Upper lobe of right lung (tissue), 1 donor: ENCODE measurements around the gene C20orf204. TPM values are rescaled to one million over a fixed set of nuclear protein-coding genes. Genes with fewer than 3 reads are reported as not detected.

Experiments
- ATAC-seq: fragments of 200-7000 bp; cut with Tn5 transposase; one replicate; pipeline ENCODE4 v1.9.1; 2020; ENCODE audit warnings: mild to moderate bottlenecking, moderate library complexity
- DNase-seq: peaks from one replicate; pipeline ENCODE4 v3.0.0-alpha.2; 2020
- H3K27ac ChIP-seq: fragments of 200-600 bp; one replicate; pipeline ENCODE4 v1.8.0; 2022
- H3K27me3 ChIP-seq: fragments of 200-600 bp; one replicate; pipeline ENCODE4 v1.8.0; 2022; ENCODE audit warnings: mild to moderate bottlenecking
- H3K36me3 ChIP-seq: fragments of 200-600 bp; one replicate; pipeline ENCODE4 v1.8.0; 2022
- H3K4me1 ChIP-seq: fragments of 200-600 bp; one replicate; pipeline ENCODE4 v1.8.0; 2022
- H3K4me3 ChIP-seq: fragments of 200-600 bp; one replicate; pipeline ENCODE4 v1.8.0; 2022; ENCODE audit warnings: mild to moderate bottlenecking
- H3K9me3 ChIP-seq: fragments of 200-600 bp; one replicate; pipeline ENCODE4 v1.8.0; 2022
- CTCF ChIP-seq: fragments of 200-600 bp; IDR thresholded peaks from one replicate; pipeline ENCODE4 v1.8.0; 2022; ENCODE audit warnings: antibody characterized with exemption
- intact Hi-C: fragments of 100-400 bp; cut with DNase I; formaldehyde crosslinking; loops from one replicate; pipeline ENCODE4 v1.11.0; 2022
- total RNA-seq: library from RNA; stranded (reverse); fragmentation: NEBNext Ultra II Directional; extraction: Animal tissue kit (Norgen Biotek cat#: 25700); gene quantifications from one replicate; pipeline ENCODE4 v1.2.1, GENCODE V29; 2021
- donor health status: DM: no; HTN: yes; CAD: no; lungs with severe emphysema.

The C20orf204 gene
- total RNA-seq, 1 donor from 2014 or later = 1.9 TPM

- peak; percentile 5 for ATAC-seq
- DNase-seq = no peak
- peaks cover 19% of the 10 kb centered on the region for H3K27me3 ChIP-seq
- peak overlapping the region; percentile 32 for H3K4me3 ChIP-seq
- H3K4me1 ChIP-seq = peaks cover 14% of the 10 kb centered on the region
- peak overlapping the region; percentile 75 for H3K27ac ChIP-seq
- no peak for TF ChIP-seq CTCF
- intact Hi-C loops = no loop called here
- no peaks in the 10 kb centered on the region for H3K9me3 ChIP-seq
- H3K36me3 ChIP-seq = no peaks in the 10 kb centered on the region
Observed at GRCh38 chr20:64055893-64056638, 20.1 kb downstream of the C20orf204 start.

GRCh38 chr20:64056639-64056888 is 20.6 kb downstream of the C20orf204 start:
- peaks cover 15% of the 10 kb centered on the region for H3K27me3 ChIP-seq
- DNase-seq (no peak), ATAC-seq (no peak)
- H3K4me3 ChIP-seq = peak overlapping the region; percentile 32
- no peaks in the 10 kb centered on the region for H3K9me3 ChIP-seq
- intact Hi-C loops = no loop called here
- H3K4me1 ChIP-seq = peaks cover 14% of the 10 kb centered on the region
- peak overlapping the region; percentile 52 for H3K27ac ChIP-seq
- TF ChIP-seq CTCF = no peak
- no peaks in the 10 kb centered on the region for H3K36me3 ChIP-seq

- peaks cover 10% of the 10 kb centered on the region for H3K27me3 ChIP-seq
Observed at GRCh38 chr20:64056889-64057627, 21.1 kb downstream of the C20orf204 start.

GRCh38 chr20:64057628-64058498 is 21.9 kb downstream of the C20orf204 start:
- peaks cover 14% of the 10 kb centered on the region for H3K4me1 ChIP-seq
- H3K27ac ChIP-seq = peak overlapping the region; percentile 52

More at GRCh38 chr20:64056889-64057627, 21.1 kb downstream of the C20orf204 start:
- DNase-seq (no peak), ATAC-seq (no peak)
- Histone ChIP-seq H3K4me1 (peaks cover 14% of the 10 kb centered on the region), H3K9me3 (no peaks in the 10 kb centered on the region), H3K4me3 (peak overlapping the region; percentile 32), H3K36me3 (no peaks in the 10 kb centered on the region), H3K27ac (peak overlapping the region; percentile 52)
- no peak for TF ChIP-seq CTCF
- intact Hi-C loops = no loop called here

More at GRCh38 chr20:64057628-64058498, 21.9 kb downstream of the C20orf204 start:
- intact Hi-C loops = no loop called here
- peak; percentile 85 for TF ChIP-seq CTCF
- no peaks in the 10 kb centered on the region for H3K36me3 ChIP-seq
- peak; percentile 87 for DNase-seq
- peak; percentile 74 for ATAC-seq
- H3K27me3 ChIP-seq = peaks cover 3% of the 10 kb centered on the region
- H3K4me3 ChIP-seq = peak overlapping the region; percentile 32
- no peaks in the 10 kb centered on the region for H3K9me3 ChIP-seq
